Measurements from ENCODE around the gene ALDH3A1.

ALDH3A1 gene

GRCh38 chr17:19718613-19719354 lies 29.3 kb downstream of the ALDH3A1 start:
- DNase-seq = peak; percentile 29

- DNase-seq = no peak
These were observed 30.0 kb downstream of the ALDH3A1 start for GRCh38 chr17:19718041-19718612.

- no peak for DNase-seq
These were observed 30.6 kb downstream of the ALDH3A1 start for GRCh38 chr17:19717411-19717908.

- no peak for DNase-seq
These were observed 31.1 kb downstream of the ALDH3A1 start for GRCh38 chr17:19717031-19717360.

- no peak for DNase-seq
These were observed 31.7 kb downstream of the ALDH3A1 start, which contains the start of gene SLC47A2 for GRCh38 chr17:19716108-19717030. TSS of gene SLC47A2 (minus strand) at chr17:19716584. CDS start at chr17:19716555, 29 bp downstream.

GRCh38 chr17:19714542-19715411 lies 33.3 kb downstream of the ALDH3A1 start:
- DNase-seq = no peak

GRCh38 chr17:19713901-19714361 lies 34.2 kb downstream of the ALDH3A1 start:
- no peak for DNase-seq

GRCh38 chr17:19713462-19713861 lies 34.6 kb downstream of the ALDH3A1 start:
- DNase-seq = no peak

- DNase-seq = no peak
These were observed 35.6 kb downstream of the ALDH3A1 start for GRCh38 chr17:19712436-19713004.

GRCh38 chr17:19709841-19710240 lies 38.3 kb downstream of the ALDH3A1 start:
- DNase-seq = no peak

GRCh38 chr17:19708431-19709175 lies 39.5 kb downstream of the ALDH3A1 start:
- no peak for DNase-seq

- DNase-seq = no peak
These were observed 40.3 kb downstream of the ALDH3A1 start for GRCh38 chr17:19707728-19708221.

GRCh38 chr17:19706791-19707727 lies 41.0 kb downstream of the ALDH3A1 start:
- DNase-seq = no peak

GRCh38 chr17:19705771-19706770 lies 42.0 kb downstream of the ALDH3A1 start:
- DNase-seq = no peak

- DNase-seq = no peak
These were observed 42.9 kb downstream of the ALDH3A1 start for GRCh38 chr17:19705201-19705600.

- peak; percentile 42 for DNase-seq
These were observed 44.1 kb downstream of the ALDH3A1 start for GRCh38 chr17:19703828-19704613.

GRCh38 chr17:19703106-19703827 lies 44.8 kb downstream of the ALDH3A1 start:
- DNase-seq = no peak

Measured in NCI-H226 (cell line).